Thyroid gland (tissue), 4 donors: ENCODE data around the gene CFAP299.

Experiments
- POLR2A ChIP-seq, 2 donors: fragments of 450-650 bp; IDR thresholded peaks; one replicate each; pipeline ENCODE4 v1.6.1; 2017; ENCODE audit warnings: antibody characterized with exemption in 2 of 2, mild to moderate bottlenecking in 2 of 2, moderate library complexity in 1 of 2
- TF ChIP-seq, protein P1 (sequence below), 6 experiments: fragments of 200-600 bp in 3 of 6; fragments of 450-650 bp in 3 of 6; sonication (generic) in 3 of 6; IDR thresholded peaks; one replicate each; pipeline ENCODE4 v1.5.1; 2016 to 2019; ENCODE audit warnings: antibody characterized with exemption in 6 of 6, mild to moderate bottlenecking in 2 of 6, inconsistent platforms in 1 of 6, moderate library complexity in 1 of 6

DNA sequence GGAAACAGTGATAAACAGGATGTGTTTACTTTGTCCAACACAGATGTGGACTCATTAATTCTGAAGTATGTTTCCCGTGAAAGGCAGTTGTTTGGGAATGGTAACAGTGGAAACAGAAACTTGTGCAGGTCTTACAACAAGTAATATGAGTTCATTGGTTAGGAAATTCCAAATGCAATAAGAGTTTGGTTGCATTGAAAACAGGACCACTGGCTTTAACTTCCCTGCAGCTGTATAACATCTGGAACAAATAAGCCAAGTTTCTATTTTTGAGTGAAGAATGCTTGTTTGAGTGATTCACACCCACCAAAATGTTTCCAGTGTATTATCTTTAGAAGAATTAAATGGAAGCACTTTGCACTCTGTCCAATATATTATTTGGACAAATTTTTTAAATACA, 612.6 kb downstream of the CFAP299 start:
- TF ChIP-seq POLR2A (IDR thresholded peaks at IDR 0.05): no peak
- TF ChIP-seq, protein P1, sequence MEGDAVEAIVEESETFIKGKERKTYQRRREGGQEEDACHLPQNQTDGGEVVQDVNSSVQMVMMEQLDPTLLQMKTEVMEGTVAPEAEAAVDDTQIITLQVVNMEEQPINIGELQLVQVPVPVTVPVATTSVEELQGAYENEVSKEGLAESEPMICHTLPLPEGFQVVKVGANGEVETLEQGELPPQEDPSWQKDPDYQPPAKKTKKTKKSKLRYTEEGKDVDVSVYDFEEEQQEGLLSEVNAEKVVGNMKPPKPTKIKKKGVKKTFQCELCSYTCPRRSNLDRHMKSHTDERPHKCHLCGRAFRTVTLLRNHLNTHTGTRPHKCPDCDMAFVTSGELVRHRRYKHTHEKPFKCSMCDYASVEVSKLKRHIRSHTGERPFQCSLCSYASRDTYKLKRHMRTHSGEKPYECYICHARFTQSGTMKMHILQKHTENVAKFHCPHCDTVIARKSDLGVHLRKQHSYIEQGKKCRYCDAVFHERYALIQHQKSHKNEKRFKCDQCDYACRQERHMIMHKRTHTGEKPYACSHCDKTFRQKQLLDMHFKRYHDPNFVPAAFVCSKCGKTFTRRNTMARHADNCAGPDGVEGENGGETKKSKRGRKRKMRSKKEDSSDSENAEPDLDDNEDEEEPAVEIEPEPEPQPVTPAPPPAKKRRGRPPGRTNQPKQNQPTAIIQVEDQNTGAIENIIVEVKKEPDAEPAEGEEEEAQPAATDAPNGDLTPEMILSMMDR (IDR thresholded peaks at IDR 0.05): no peak
